Measurements from ENCODE around the gene PGS1. TPM values are rescaled to one million over a fixed set of nuclear protein-coding genes. Genes with fewer than 3 reads are reported as not detected.

The PGS1 gene
- total and polyA plus RNA-seq, 2 of the 8 experiments (the other 6 are each of a cell fraction or from before 2014, with no cell fraction given) = 46.7 to 60.0 TPM

- TF ChIP-seq CEBPB (IDR thresholded peaks at IDR 0.05; ENCODE audit: low read depth, low read length) = no peak
Observed at GRCh38 chr17:78390241-78391050, 12.0 kb downstream of the PGS1 start (continued).
